Measurements from ENCODE around the gene CEP164.

GRCh38 chr11:117318738-117319137, 8.9 kb upstream of the CEP164 start:
- TF ChIP-seq REST (IDR thresholded peaks at IDR 0.05; ENCODE audit: borderline replicate concordance) = no peak
- TF ChIP-seq CTCF (IDR thresholded peaks at IDR 0.05; ENCODE audit: poor library complexity, severe bottlenecking) = no peak
- TF ChIP-seq MXI1 (conservative IDR thresholded peaks at IDR 0.05; ENCODE audit: poor library complexity, severe bottlenecking) = no peak
- TF ChIP-seq POLR2AphosphoS5 (IDR thresholded peaks at IDR 0.05) = no peak
- TF ChIP-seq EP300 (conservative IDR thresholded peaks at IDR 0.05; ENCODE audit: poor library complexity, severe bottlenecking) = no peak
- TF ChIP-seq EZH2 (IDR thresholded peaks at IDR 0.05; ENCODE audit: borderline replicate concordance, insufficient read depth, low read length, poor library complexity, severe bottlenecking) = no peak
- no peak for TF ChIP-seq SMC3 (conservative IDR thresholded peaks at IDR 0.05; ENCODE audit: poor library complexity)
- TF ChIP-seq TAF1 (IDR thresholded peaks at IDR 0.05; ENCODE audit: low read depth) = no peak
- TF ChIP-seq RAD21 (conservative IDR thresholded peaks at IDR 0.05) = no peak
